MCF 10A (cell line): ENCODE measurements around the gene AMFR. TPM values are rescaled to one million over a fixed set of nuclear protein-coding genes. Genes with fewer than 3 reads are reported as not detected.

Experiments
- BruUV-seq: library from RNA; stranded (reverse); fragments of 400-500 nt; replicated peaks from 2 replicates; lab custom pipeline; 2021; lab: Mats Ljungman, UMichigan
- CTCF ChIA-PET: fragments of 300-600 bp; sonication (Branson Sonifier 250); formaldehyde crosslinking; extraction: SDS; loops from one replicate; lab custom pipeline; 2021; ENCODE audit warnings: antibody characterized with exemption, inconsistent platforms; lab: Yijun Ruan, JAX
- POLR2A ChIA-PET: fragments of 300-600, 350-650 bp; sonication (Branson Sonifier 250); formaldehyde crosslinking; extraction: SDS; loops from one replicate; lab custom pipeline; 2020; ENCODE audit warnings: antibody characterized with exemption, inconsistent platforms; lab: Yijun Ruan, JAX
- DNase-seq: peaks from one replicate; pipeline ENCODE4 v3.0.0-alpha.2; 2018; ENCODE audit not compliant: unreplicated experiment
- H3K27ac Mint-ChIP-seq: one replicate; pipeline ENCODE4 v1.8.0; 2022; ENCODE audit warnings: mild to moderate bottlenecking, low read depth, mixed read lengths; ENCODE audit not compliant: unreplicated experiment
- H3K27me3 Mint-ChIP-seq: one replicate; pipeline ENCODE4 v1.8.0; 2022; ENCODE audit warnings: mixed read lengths; ENCODE audit not compliant: insufficient read depth, unreplicated experiment
- H3K36me3 Mint-ChIP-seq: one replicate; pipeline ENCODE4 v1.8.0; 2022; ENCODE audit warnings: mild to moderate bottlenecking, moderate library complexity, mixed read lengths; ENCODE audit not compliant: insufficient read depth, unreplicated experiment
- H3K4me1 Mint-ChIP-seq: one replicate; pipeline ENCODE4 v1.8.0; 2022; ENCODE audit warnings: mixed read lengths; ENCODE audit not compliant: insufficient read depth, unreplicated experiment
- H3K4me3 Mint-ChIP-seq: one replicate; pipeline ENCODE4 v1.8.0; 2022; ENCODE audit warnings: mild to moderate bottlenecking, moderate library complexity, mixed read lengths; ENCODE audit not compliant: unreplicated experiment
- H3K9me3 Mint-ChIP-seq: one replicate; pipeline ENCODE4 v1.8.0; 2022; ENCODE audit warnings: mixed read lengths; ENCODE audit not compliant: unreplicated experiment
- CTCF ChIP-seq: fragments of 200-600 bp; IDR thresholded peaks from one replicate; pipeline ENCODE4 v1.8.0; 2022; ENCODE audit warnings: antibody characterized with exemption, mild to moderate bottlenecking; ENCODE audit not compliant: unreplicated experiment
- intact Hi-C: fragments of 100-400 bp; cut with micrococcal nuclease; formaldehyde crosslinking; loops from 2 replicates; pipeline ENCODE4 v1.14.1; 2022
- total RNA-seq: library from RNA; stranded (reverse); gene quantifications from 2 replicates; pipeline ENCODE4 v1.2.3, GENCODE V29; 2022

Gene AMFR
- total RNA-seq, 1 experiment from 2014 or later: 97.2 TPM

- no TSS peak for BruUV-seq
- intact Hi-C loops: no loop called here
- no peak for TF ChIP-seq CTCF
- Mint-ChIP-seq H3K4me3 (no peak overlapping the region), H3K27me3 (peaks cover 14% of the 10 kb centered on the region), H3K36me3 (no peaks in the 10 kb centered on the region), H3K27ac (no peak overlapping the region), H3K4me1 (peaks cover 10% of the 10 kb centered on the region), H3K9me3 (no peaks in the 10 kb centered on the region)
- no peak for DNase-seq
- ChIA-PET POLR2A (no interaction called here), CTCF (interaction anchor here (0.6 to 2.9 kb wide), 8 partner anchors 8 to 879 kb away, joined by 3 to 20 read pairs (median 4); no protein-coding TSS in a partner anchor)
Measured at GRCh38 chr16:56348168-56349085, 76.9 kb downstream of the AMFR start.

- no TSS peak for BruUV-seq
- POLR2A ChIA-PET: no interaction called here
- intact Hi-C loops: no loop called here
- peaks cover 10% of the 10 kb centered on the region for H3K4me1 Mint-ChIP-seq
- no peak for DNase-seq
- H3K27ac Mint-ChIP-seq: no peak overlapping the region
- no peak overlapping the region for H3K4me3 Mint-ChIP-seq
- CTCF ChIA-PET: interaction anchor here (0.6 to 2.9 kb wide), 6 partner anchors 9 to 878 kb away, joined by 3 to 20 read pairs (median 3); no protein-coding TSS in a partner anchor
- H3K27me3 Mint-ChIP-seq: peaks cover 14% of the 10 kb centered on the region
- no peaks in the 10 kb centered on the region for H3K36me3 Mint-ChIP-seq
- no peak for TF ChIP-seq CTCF
- no peaks in the 10 kb centered on the region for H3K9me3 Mint-ChIP-seq
Measured at GRCh38 chr16:56347670-56348069, 77.7 kb downstream of the AMFR start.

DNA sequence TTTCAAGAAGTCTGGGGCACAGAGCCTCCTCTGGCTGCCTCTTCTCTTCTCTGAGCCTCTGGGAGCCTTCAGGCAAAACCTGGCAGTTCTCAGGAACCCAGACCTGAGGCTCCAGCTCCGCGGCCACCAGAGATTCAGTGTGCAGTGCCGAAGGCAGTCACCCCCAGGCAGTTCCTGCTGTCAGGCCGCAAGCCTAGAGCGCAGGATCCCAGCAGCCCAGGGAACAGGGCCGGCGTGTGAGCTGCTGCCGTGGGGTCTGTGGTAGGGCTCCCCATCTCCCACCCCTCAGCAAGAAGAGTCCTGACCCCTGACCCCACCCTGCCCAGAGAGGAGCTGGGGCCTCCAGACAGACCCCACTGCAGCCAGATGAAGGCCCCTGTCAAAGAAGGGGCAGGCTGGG is 78.2 kb downstream of the AMFR start:
- CTCF ChIA-PET: interaction anchor here (0.5 to 2.9 kb wide), 2 partner anchors 9 to 274 kb away, joined by 3 to 20 read pairs; no protein-coding TSS in a partner anchor
- H3K4me3 Mint-ChIP-seq: no peak overlapping the region
- no peak overlapping the region for H3K27ac Mint-ChIP-seq

More for the DNA sequence above, 78.2 kb downstream of the AMFR start:
- Mint-ChIP-seq H3K27me3 (peaks cover 11% of the 10 kb centered on the region), H3K4me1 (peaks cover 10% of the 10 kb centered on the region), H3K36me3 (no peaks in the 10 kb centered on the region), H3K9me3 (no peaks in the 10 kb centered on the region)
- no peak for DNase-seq
- intact Hi-C loops: no loop called here
- TF ChIP-seq CTCF: no peak
- POLR2A ChIA-PET: no interaction called here
- no TSS peak for BruUV-seq
